Lower leg skin (tissue), 4 donors: ENCODE measurements around the gene AGBL1. TPM values are rescaled to one million over a fixed set of nuclear protein-coding genes. Genes with fewer than 3 reads are reported as not detected.

Source experiments
- DNase-seq, 2 donors: peaks; one replicate each; pipeline ENCODE4 v3.0.0-alpha.2; 2019; ENCODE audit warnings: low spot score in 2 of 2
- H3K4me3 ChIP-seq: fragments of 200-600 bp; sonication (generic); 2 replicates; pipeline ENCODE4 v1.5.1; 2017; ENCODE audit warnings: mild to moderate bottlenecking, low read depth; ENCODE audit not compliant: poor library complexity, severe bottlenecking
- POLR2A ChIP-seq, 2 donors: fragments of 450-650 bp; IDR thresholded peaks; one replicate each; pipeline ENCODE4 v1.6.1; 2016 to 2017; ENCODE audit warnings: antibody characterized with exemption in 2 of 2, mild to moderate bottlenecking in 1 of 2, moderate library complexity in 1 of 2
- WGBS, 2 donors: methylation state at CpG; one replicate each; pipeline ENCODE4 v1.1.5; 2018; 5-methylcytosine and 5-hydroxymethylcytosine counted together
- intact Hi-C: fragments of 100-400 bp; cut with DNase I; formaldehyde crosslinking; loops from one replicate; pipeline ENCODE4 v1.15.0; 2023; ENCODE audit warnings: low total_unique reads
- total RNA-seq, 4 donors: library from RNA; depleted of rRNA; stranded (reverse); fragments of >200 nt; gene quantifications; one replicate each; pipeline ENCODE4 v1.1.0, GENCODE V29; 2016
- TF ChIP-seq, protein P1 (sequence below), 3 donors: fragments of 450-650 bp; IDR thresholded peaks; one replicate each; pipeline ENCODE4 v1.5.1; 2016; ENCODE audit warnings: antibody characterized with exemption in 3 of 3, mild to moderate bottlenecking in 3 of 3, moderate library complexity in 2 of 3

AGBL1 gene
- total RNA-seq, 4 donors from 2014 or later: 0.13 to 0.91 TPM; not detected in 2

DNA sequence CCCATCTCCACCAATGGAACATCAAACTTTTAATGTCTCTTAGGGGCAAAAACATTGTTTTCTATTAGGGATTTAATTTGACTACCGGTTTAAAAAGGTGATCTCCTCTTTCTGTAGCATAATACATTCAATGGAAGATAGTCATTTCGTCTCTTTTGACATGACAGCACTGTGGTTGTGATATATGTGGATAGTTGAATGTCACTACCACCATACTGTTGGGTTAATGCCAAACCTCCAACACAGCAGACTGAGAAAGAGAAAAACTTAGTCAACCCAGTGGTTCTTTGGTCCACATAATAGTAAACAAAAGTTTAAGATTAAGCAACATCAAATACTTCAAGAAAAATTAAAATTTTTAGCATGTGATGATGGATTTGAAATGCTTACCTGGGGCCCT, 530.4 kb downstream of the AGBL1 start:
- no peak for TF ChIP-seq POLR2A (IDR thresholded peaks at IDR 0.05)
- TF ChIP-seq, protein P1, sequence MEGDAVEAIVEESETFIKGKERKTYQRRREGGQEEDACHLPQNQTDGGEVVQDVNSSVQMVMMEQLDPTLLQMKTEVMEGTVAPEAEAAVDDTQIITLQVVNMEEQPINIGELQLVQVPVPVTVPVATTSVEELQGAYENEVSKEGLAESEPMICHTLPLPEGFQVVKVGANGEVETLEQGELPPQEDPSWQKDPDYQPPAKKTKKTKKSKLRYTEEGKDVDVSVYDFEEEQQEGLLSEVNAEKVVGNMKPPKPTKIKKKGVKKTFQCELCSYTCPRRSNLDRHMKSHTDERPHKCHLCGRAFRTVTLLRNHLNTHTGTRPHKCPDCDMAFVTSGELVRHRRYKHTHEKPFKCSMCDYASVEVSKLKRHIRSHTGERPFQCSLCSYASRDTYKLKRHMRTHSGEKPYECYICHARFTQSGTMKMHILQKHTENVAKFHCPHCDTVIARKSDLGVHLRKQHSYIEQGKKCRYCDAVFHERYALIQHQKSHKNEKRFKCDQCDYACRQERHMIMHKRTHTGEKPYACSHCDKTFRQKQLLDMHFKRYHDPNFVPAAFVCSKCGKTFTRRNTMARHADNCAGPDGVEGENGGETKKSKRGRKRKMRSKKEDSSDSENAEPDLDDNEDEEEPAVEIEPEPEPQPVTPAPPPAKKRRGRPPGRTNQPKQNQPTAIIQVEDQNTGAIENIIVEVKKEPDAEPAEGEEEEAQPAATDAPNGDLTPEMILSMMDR (IDR thresholded peaks at IDR 0.05): no peak
- H3K4me3 ChIP-seq: no peak overlapping the region
- WGBS, 2 donors: 70 to 75% methylated on average over 2 of the region's 2 CpGs
- intact Hi-C loops: no loop called here
- DNase-seq: no peak

DNA sequence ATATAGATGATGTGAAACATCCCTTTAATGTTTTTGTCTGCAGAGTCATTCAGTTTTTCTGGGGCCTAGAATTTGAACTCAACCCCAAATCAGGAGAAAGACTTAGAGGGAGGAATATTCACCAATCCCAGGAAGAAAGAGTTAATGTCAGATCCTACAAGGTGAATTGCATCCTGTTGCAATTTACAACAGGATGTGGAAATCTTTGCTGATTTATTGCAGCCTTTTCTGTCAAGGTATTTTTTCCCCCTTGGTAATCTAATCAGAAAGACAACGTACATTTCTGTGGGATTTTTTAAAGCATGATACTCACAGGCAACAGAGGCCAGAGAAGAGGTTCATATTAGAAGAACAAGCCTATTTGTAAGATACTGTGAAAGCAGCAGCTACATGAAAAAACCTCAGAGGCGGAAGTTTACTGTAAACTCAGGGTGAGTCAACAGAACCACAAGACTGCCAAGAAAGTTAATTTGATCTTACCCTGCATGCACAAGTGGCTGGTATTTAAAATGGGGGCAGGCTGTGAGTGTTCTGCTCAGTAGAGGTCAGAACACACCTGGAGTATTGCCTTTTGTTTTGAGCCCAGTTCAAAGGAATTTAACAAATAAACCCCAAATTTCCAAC, 531.9 kb downstream of the AGBL1 start:
- TF ChIP-seq, protein P1 (IDR thresholded peaks at IDR 0.05): no peak
- no peak for TF ChIP-seq POLR2A (IDR thresholded peaks at IDR 0.05)
- no peak overlapping the region for H3K4me3 ChIP-seq
- whole genome bisulfite sequencing, 2 donors: 23 to 26% methylated on average over 2 of the region's 2 CpGs
- intact Hi-C loops: no loop called here
- DNase-seq: no peak

DNA sequence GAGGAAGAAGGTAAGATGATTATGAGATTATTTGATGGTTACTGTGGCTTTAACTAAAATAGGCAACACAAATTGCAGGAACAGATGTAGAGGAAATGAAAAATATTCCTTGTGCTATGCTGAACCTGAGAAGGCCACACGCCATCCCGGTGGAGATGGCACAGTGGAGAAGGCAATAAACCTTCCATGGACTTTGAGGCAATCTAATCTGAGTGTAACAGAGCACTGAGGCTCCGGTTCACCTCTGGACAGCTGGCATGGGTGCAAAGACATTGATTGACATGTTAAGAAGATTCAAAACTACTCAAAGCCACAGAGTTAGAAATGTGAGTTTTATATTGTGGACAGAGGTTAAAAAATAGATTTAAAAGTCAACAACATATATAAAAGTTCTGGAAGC, 535.7 kb downstream of the AGBL1 start:
- no peak overlapping the region for H3K4me3 ChIP-seq
- intact Hi-C loops: no loop called here
- TF ChIP-seq, protein P1 (IDR thresholded peaks at IDR 0.05): no peak
- WGBS, 2 donors: 79 to 92% methylated on average over 3 of the region's 3 CpGs
- DNase-seq: no peak

DNA sequence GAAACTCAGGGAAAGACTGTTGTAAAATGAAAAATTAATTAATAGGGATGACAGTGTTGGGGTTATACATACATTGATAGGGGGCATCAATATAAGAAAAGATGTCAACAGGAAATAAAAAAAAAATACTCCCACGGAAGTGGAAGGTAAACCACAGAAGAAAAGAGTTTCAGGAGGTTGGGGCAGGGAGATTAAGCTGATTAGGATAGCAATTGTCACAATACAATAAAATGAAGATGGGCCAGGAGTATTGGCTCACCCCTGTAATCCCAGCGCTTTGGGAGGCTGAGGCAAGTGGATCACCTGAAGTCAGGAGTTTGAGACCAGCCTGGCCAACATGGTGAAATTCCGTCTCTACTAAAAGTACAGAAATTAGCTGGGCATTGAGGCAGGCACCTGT, 536.1 kb downstream of the AGBL1 start:
- H3K4me3 ChIP-seq: no peak overlapping the region
- 86 to 87% methylated on average over 3 of the region's 3 CpGs for WGBS, 2 donors
- intact Hi-C loops: no loop called here
- no peak for TF ChIP-seq POLR2A (IDR thresholded peaks at IDR 0.05)
- TF ChIP-seq, protein P1 (IDR thresholded peaks at IDR 0.05): no peak
- DNase-seq: no peak

DNA sequence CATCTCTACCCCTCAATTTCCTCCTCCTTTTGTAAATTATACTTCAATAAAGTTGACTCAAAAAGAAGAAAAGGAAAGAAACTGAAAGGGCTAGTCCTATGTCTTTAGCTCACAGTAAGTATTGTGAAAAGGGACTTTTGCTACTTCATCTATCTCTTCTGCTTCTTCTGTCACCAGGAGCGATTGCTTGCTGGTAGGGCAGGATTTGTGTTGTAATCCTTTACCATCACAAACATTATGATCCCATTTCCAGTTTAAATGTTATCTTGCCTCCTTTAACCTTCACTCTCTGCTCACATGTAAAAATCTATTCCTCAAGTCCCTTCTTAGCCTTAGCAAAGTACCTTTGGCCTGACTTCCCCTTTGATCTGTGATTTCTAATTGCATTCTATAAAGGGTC, 537.1 kb downstream of the AGBL1 start:
- TF ChIP-seq POLR2A (IDR thresholded peaks at IDR 0.05): no peak
- TF ChIP-seq, protein P1 (IDR thresholded peaks at IDR 0.05): no peak
- no peak for DNase-seq
- intact Hi-C loops: no loop called here
- 71 to 74% methylated on average over 1 of the region's 1 CpG for WGBS, 2 donors
- no peak overlapping the region for H3K4me3 ChIP-seq

DNA sequence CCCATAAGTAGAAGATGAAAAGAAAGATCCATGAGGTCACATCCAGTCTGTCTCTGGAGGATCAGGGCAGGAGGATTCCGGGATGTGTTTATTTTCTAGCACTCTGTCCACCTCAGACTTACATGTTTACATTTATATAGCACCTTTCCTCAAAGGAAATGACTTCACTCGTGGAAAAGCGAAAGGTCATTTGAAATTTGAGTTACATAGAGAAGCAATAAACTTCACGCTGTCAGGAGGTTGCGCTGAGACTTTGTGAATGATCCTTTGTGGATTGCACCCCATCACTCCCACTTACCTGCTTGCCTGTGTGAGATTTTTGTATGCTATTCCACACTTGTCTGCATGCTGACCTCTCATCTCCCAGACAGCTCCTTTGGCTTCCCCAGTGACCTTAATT, 540.5 kb downstream of the AGBL1 start:
- WGBS, 2 donors: 57 to 58% methylated on average over 5 of the region's 5 CpGs
- intact Hi-C loops: no loop called here
- no peak for DNase-seq
- TF ChIP-seq, protein P1 (IDR thresholded peaks at IDR 0.05): no peak
- TF ChIP-seq POLR2A (IDR thresholded peaks at IDR 0.05): no peak
- H3K4me3 ChIP-seq: no peak overlapping the region
